ENCODE data around the gene GRM8.

The GRM8 gene

GRCh38 chr7:126668367-126668752 lies 584.4 kb downstream of the GRM8 start:
- no peak for DNase-seq (ENCODE audit: low read depth in 2 of 2)

- DNase-seq (ENCODE audit: low read depth in 2 of 2): no peak
These were observed 584.9 kb downstream of the GRM8 start for GRCh38 chr7:126667742-126668366.

GRCh38 chr7:126662856-126663255 lies 589.9 kb downstream of the GRM8 start:
- no peak for DNase-seq (ENCODE audit: low read depth in 2 of 2)

GRCh38 chr7:126659124-126659523 lies 593.6 kb downstream of the GRM8 start:
- no peak for DNase-seq (ENCODE audit: low read depth in 2 of 2)

- DNase-seq (ENCODE audit: low read depth in 2 of 2): no peak
These were observed 594.1 kb downstream of the GRM8 start for GRCh38 chr7:126658684-126659083.

- DNase-seq (ENCODE audit: low read depth in 2 of 2): no peak
These were observed 595.0 kb downstream of the GRM8 start for GRCh38 chr7:126657599-126658358.

GRCh38 chr7:126657137-126657536 lies 595.6 kb downstream of the GRM8 start:
- DNase-seq (ENCODE audit: low read depth in 2 of 2): no peak

GRCh38 chr7:126656165-126656564 lies 596.6 kb downstream of the GRM8 start:
- DNase-seq (ENCODE audit: low read depth in 2 of 2): no peak

GRCh38 chr7:126637538-126637937 lies 615.2 kb downstream of the GRM8 start:
- no peak for DNase-seq (ENCODE audit: low read depth in 2 of 2)

- DNase-seq (ENCODE audit: low read depth in 2 of 2): no peak
These were observed 617.2 kb downstream of the GRM8 start for GRCh38 chr7:126635545-126635944.

- no peak for DNase-seq (ENCODE audit: low read depth in 2 of 2)
These were observed 644.4 kb downstream of the GRM8 start for GRCh38 chr7:126608339-126608776.

- DNase-seq (ENCODE audit: low read depth in 2 of 2): no peak
These were observed 646.4 kb downstream of the GRM8 start for GRCh38 chr7:126606331-126606730.

- DNase-seq (ENCODE audit: low read depth in 2 of 2): no peak
These were observed 647.2 kb downstream of the GRM8 start for GRCh38 chr7:126605553-126605952.

- no peak for DNase-seq (ENCODE audit: low read depth in 2 of 2)
These were observed 647.7 kb downstream of the GRM8 start for GRCh38 chr7:126605056-126605455.

GRCh38 chr7:126589068-126589684 lies 663.6 kb downstream of the GRM8 start:
- no peak for DNase-seq (ENCODE audit: low read depth in 2 of 2)

- no peak for DNase-seq (ENCODE audit: low read depth in 2 of 2)
These were observed 674.4 kb downstream of the GRM8 start for GRCh38 chr7:126578338-126578737.

- no peak for DNase-seq (ENCODE audit: low read depth in 2 of 2)
These were observed 678.2 kb downstream of the GRM8 start for GRCh38 chr7:126574276-126575250.

GRCh38 chr7:126570845-126571244 lies 681.9 kb downstream of the GRM8 start:
- no peak for DNase-seq (ENCODE audit: low read depth in 2 of 2)

- no peak for DNase-seq (ENCODE audit: low read depth in 2 of 2)
These were observed 683.3 kb downstream of the GRM8 start for GRCh38 chr7:126569402-126569801.

GRCh38 chr7:126557271-126557670 lies 695.5 kb downstream of the GRM8 start:
- DNase-seq (ENCODE audit: low read depth in 2 of 2): no peak

GRCh38 chr7:126541406-126541805 lies 711.3 kb downstream of the GRM8 start:
- no peak for DNase-seq (ENCODE audit: low read depth in 2 of 2)

- no peak for DNase-seq (ENCODE audit: low read depth in 2 of 2)
These were observed 717.6 kb downstream of the GRM8 start for GRCh38 chr7:126535176-126535575.

Data from stimulated activated CD4-positive, alpha-beta T cell treated with anti-CD3 and anti-CD28 coated beads, Interleukin-1b, Interleukin-23, amount 100 ng/mL, for 4 hours (primary cell).